ENCODE measurements around the gene F12.

DNA sequence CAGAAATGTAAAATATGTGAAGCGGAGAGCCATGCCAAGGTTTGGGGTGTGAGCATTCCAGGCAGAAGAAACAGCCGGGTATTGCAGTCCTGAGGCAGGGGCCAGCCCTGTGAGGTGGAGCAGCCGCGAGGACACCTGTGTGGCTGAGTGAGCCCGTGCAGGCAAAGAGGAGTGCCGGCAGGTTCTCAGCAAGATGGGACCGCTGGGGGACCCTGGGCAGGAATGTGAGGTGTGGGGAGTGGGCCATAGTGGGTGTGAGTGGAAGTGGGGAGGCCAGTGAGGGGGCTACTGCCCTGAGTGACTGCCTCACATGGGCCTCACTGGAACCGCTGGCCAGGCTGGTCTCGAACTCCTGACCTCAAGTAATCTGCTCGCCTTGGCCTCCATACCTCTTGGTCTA, 29.1 kb upstream of the F12 start:
- TF ChIP-seq, protein P1, sequence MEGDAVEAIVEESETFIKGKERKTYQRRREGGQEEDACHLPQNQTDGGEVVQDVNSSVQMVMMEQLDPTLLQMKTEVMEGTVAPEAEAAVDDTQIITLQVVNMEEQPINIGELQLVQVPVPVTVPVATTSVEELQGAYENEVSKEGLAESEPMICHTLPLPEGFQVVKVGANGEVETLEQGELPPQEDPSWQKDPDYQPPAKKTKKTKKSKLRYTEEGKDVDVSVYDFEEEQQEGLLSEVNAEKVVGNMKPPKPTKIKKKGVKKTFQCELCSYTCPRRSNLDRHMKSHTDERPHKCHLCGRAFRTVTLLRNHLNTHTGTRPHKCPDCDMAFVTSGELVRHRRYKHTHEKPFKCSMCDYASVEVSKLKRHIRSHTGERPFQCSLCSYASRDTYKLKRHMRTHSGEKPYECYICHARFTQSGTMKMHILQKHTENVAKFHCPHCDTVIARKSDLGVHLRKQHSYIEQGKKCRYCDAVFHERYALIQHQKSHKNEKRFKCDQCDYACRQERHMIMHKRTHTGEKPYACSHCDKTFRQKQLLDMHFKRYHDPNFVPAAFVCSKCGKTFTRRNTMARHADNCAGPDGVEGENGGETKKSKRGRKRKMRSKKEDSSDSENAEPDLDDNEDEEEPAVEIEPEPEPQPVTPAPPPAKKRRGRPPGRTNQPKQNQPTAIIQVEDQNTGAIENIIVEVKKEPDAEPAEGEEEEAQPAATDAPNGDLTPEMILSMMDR (IDR thresholded peaks at IDR 0.05) = no peak
- no peak for TF ChIP-seq EP300 (IDR thresholded peaks at IDR 0.05)
